Measurements from ENCODE around the gene FBXO11. TPM values are rescaled to one million over a fixed set of nuclear protein-coding genes. Genes with fewer than 3 reads are reported as not detected.

The FBXO11 gene
- total and polyA plus RNA-seq, 8 donors, result 56.2 to 101 (median 89.2) TPM

DNA sequence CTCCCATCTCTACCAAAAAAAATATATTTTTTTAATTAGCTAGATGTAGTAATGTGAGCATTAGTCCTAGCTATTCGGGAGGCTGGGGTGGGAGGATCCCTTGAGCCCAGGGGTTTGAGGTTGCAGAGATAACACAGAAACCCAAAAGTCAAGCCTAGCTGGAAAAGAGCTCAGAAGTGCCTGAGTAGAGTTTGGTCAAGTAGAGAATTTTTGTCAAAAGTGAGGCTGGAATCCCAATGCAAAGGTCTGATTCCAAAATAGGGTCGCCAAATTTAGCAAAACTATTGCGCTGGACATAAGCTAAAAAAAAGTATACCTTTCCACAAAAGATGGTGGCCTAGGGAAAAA is 138.8 kb downstream of the FBXO11 start:
- Histone ChIP-seq H3K27ac (no peak overlapping the region), H3K4me1 (no peaks in the 10 kb centered on the region), H3K36me3 (no peaks in the 10 kb centered on the region), H3K4me3 (no peak overlapping the region), H3K27me3 (no peaks in the 10 kb centered on the region), H3K9me3 (no peaks in the 10 kb centered on the region)
- no peak for ATAC-seq
- no peak for DNase-seq
- intact Hi-C loops (cut with DNase I), result loop anchor here in 1 of 2 donors (5.0 kb wide), 1 partner anchor 330 kb away; no protein-coding TSS in a partner anchor
- TF ChIP-seq, protein P1, sequence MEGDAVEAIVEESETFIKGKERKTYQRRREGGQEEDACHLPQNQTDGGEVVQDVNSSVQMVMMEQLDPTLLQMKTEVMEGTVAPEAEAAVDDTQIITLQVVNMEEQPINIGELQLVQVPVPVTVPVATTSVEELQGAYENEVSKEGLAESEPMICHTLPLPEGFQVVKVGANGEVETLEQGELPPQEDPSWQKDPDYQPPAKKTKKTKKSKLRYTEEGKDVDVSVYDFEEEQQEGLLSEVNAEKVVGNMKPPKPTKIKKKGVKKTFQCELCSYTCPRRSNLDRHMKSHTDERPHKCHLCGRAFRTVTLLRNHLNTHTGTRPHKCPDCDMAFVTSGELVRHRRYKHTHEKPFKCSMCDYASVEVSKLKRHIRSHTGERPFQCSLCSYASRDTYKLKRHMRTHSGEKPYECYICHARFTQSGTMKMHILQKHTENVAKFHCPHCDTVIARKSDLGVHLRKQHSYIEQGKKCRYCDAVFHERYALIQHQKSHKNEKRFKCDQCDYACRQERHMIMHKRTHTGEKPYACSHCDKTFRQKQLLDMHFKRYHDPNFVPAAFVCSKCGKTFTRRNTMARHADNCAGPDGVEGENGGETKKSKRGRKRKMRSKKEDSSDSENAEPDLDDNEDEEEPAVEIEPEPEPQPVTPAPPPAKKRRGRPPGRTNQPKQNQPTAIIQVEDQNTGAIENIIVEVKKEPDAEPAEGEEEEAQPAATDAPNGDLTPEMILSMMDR (IDR thresholded peaks at IDR 0.05), result no peak

DNA sequence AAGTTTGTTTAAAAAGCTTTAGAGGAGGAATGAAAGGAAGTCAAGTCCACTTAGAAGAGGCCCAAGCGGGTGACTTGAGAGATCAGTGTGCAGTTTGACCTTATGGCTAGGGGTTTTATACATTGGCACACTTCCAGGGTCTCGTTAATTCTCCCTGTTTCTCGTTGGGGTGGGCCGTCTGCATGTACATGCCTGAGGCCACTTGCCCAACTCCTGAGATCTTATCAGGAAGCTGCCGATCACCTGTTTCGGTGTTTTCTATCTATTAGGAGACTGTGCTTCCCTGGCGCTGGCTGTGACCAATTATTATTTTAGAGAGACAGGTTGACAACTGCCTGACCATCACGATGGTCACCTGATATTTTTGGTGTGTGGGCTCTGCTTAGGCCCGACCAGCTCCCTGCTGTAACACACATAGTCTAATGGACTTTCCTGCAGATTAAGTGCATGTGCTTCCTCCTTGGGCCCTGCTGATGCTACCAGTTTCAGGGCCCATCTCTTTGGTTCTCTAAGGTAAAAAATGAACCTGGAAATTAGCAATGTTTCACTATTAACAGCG is 154.4 kb downstream of the FBXO11 start:
- no peak overlapping the region for H3K4me3 ChIP-seq
- TF ChIP-seq, protein P1 (IDR thresholded peaks at IDR 0.05), result no peak
- no peaks in the 10 kb centered on the region for H3K36me3 ChIP-seq
- H3K9me3 ChIP-seq, result peaks cover 0 to 22% of the 10 kb centered on the region in 2 donors
- ATAC-seq, result peak; percentile 14
- no peak for DNase-seq
- intact Hi-C loops (cut with DNase I), result no loop called here
- no peaks in the 10 kb centered on the region for H3K27me3 ChIP-seq
- peaks cover 0 to 3% of the 10 kb centered on the region in 2 donors for H3K4me1 ChIP-seq
- peak overlapping the region in 1 of 2 donors; percentile 44 for H3K27ac ChIP-seq

DNA sequence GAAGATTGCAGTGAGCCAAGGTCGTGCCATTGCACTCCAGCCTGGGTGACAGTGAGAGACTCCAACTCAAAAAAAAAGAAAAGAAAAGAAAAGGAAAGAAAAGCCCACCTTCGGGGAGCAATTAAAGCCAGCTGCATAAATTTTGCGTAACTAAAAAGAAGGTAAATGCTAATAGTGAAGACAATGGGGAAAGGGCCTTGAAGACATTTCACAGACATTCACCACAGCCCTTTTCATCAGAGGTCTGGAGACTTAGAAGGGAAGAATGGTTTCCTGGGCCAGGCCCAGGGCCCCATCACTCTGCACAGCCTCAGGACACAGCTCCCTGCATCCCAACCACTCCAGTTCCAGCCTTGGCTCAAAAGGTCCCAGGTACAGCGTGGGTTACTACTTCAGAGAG is 158.4 kb downstream of the FBXO11 start:
- intact Hi-C loops (cut with DNase I), result no loop called here
- ATAC-seq (no peak), DNase-seq (no peak)
- Histone ChIP-seq H3K4me3 (no peak overlapping the region), H3K4me1 (peaks cover 0 to 3% of the 10 kb centered on the region in 2 donors), H3K27ac (no peak overlapping the region), H3K27me3 (no peaks in the 10 kb centered on the region), H3K9me3 (peaks cover 0 to 27% of the 10 kb centered on the region in 2 donors), H3K36me3 (no peaks in the 10 kb centered on the region)
- TF ChIP-seq, protein P1 (IDR thresholded peaks at IDR 0.05), result no peak

DNA sequence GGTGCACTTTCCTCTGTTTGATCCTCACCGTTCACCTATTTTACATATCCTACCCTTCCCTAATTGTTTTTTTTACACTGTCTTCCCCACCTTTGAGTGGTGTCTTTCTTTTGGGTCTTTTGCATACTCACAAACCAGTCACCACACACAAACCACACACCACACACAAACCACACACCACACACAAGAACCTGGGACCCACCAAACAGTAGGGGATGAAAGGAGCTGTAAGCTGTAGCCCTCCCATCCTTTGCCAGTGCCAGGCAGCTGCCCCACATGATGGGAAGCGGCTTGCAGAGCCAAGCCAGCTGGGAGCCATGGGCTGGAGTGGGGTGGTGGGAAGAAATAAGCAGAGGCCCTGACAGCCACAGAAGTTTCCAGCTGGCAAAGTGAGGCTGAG is 162.2 kb downstream of the FBXO11 start:
- H3K27ac ChIP-seq, result no peak overlapping the region
- no peak overlapping the region for H3K4me3 ChIP-seq
- ATAC-seq (no peak), DNase-seq (no peak)
- TF ChIP-seq, protein P1 (IDR thresholded peaks at IDR 0.05), result no peak
- no peaks in the 10 kb centered on the region for H3K27me3 ChIP-seq
- H3K36me3 ChIP-seq, result no peaks in the 10 kb centered on the region
- H3K9me3 ChIP-seq, result peaks cover 0 to 24% of the 10 kb centered on the region in 2 donors
- no peaks in the 10 kb centered on the region for H3K4me1 ChIP-seq
- intact Hi-C loops (cut with DNase I), result no loop called here

DNA sequence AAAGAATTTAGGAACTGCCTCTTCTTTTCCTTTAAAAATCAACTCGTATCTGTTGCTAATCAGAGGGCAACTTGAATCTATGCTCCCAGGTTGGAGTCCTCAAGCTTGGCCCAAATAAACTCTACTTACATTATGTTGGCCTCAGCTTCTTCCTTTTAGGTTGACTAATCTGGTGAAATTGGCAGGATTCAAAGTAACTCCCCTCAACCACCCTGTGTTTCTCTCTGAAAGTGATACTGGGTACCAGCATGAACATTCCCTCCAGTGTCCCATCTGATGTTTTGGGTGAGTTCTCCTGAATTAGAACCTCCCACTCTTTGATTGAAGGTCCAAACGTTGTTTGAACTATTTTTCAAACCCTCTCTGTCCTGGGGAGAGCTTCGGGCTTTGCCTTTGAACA is 164.7 kb downstream of the FBXO11 start:
- Histone ChIP-seq H3K4me3 (no peak overlapping the region), H3K9me3 (peaks cover 0 to 3% of the 10 kb centered on the region in 2 donors), H3K4me1 (no peaks in the 10 kb centered on the region), H3K36me3 (no peaks in the 10 kb centered on the region), H3K27me3 (no peaks in the 10 kb centered on the region), H3K27ac (no peak overlapping the region)
- no peak for DNase-seq
- intact Hi-C loops (cut with DNase I), result no loop called here
- no peak for ATAC-seq
- TF ChIP-seq, protein P1 (IDR thresholded peaks at IDR 0.05), result no peak

All from left lung (tissue), 10 donors.